Measurements from ENCODE around the gene UBE2L3. TPM values are rescaled to one million over a fixed set of nuclear protein-coding genes. Genes with fewer than 3 reads are reported as not detected.
A peak's percentile ranks its signal among the peaks of the same experiment; 100 is the strongest.

UBE2L3 gene
- total and polyA plus RNA-seq, 2 of the 13 experiments (the other 11 are each of a cell fraction or from before 2014, with no cell fraction given): 30.2 to 58.1 TPM

GRCh38 chr22:21624120-21624879, 56.8 kb downstream of the UBE2L3 start (continued):
- TF ChIP-seq KAT8 (CRISPR knock-in tag; IDR thresholded peaks at IDR 0.05) (0 out of 2 replicates have a peak, but pooled peaks have one; percentile 11), ZBTB20 (CRISPR knock-in tag; IDR thresholded peaks at IDR 0.05; ENCODE audit: borderline replicate concordance, low read depth) (0 out of 2 replicates have a peak, but pooled peaks have one; percentile 25), POLR2G (IDR thresholded peaks at IDR 0.05; ENCODE audit: low read depth, low read length) (peak; percentile 49; the same call in 1 of the 2 replicates), RBM22 (optimal IDR thresholded peaks at IDR 0.05; ENCODE audit: low read length) (peak; percentile 29)

DNA sequence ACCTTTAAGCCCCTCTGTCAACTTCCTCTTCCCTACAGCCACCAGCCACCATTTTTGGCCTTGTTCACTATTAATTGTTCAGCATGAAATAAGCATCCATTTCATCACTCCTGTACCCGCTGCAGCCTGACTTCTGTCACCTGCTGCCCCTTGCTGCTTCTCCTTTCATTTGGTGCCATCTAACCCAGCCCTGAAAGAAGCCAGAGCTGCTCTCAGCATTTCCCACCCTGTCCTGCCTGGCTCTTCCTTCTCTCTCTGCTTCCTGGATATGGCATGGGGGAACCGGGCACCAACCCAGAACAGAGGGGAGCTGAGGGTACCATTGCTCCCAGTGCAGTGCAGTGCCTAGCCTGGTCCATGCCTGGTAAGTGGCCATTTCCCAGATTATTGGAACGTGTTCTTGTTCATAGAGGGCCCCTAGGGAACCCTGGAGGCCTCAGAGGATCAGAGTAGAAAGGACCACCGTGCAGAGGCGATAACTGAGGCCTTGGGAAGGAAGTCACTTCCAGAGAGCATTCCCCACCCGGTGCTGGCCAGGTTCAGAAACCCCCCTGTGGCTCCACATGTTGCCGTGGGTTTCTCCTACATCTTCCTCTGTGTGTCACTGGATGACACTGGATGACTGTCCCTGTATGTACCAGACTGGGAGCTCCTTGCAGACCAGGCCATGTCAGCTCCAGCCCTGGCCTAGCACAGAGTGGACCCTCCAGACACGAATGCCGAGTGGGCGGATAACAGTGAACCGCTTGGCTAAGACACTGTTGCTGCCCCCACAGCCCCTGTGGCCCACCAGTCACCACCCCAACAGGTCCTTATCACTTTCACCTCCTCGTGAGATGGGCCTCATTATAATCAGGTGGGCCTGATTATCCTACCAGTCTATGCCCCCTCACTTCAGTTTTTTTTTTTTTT, 57.6 kb downstream of the UBE2L3 start:
- TF ChIP-seq ELF4 (CRISPR knock-in tag; IDR thresholded peaks at IDR 0.05; ENCODE audit: borderline replicate concordance): no peak
- peak in 1 of 2 experiments; percentile 8; a peak in 1 of 4 replicates for TF ChIP-seq MAFK (conservative IDR thresholded peaks at IDR 0.05 in 1 of 2, IDR thresholded peaks at IDR 0.05 in 1 of 2; ENCODE audit: low read length in 2 of 2)
- peak; percentile 79 for TF ChIP-seq AGO2 (optimal IDR thresholded peaks at IDR 0.05; ENCODE audit: low read depth, low read length)
- TF ChIP-seq POLR2A (IDR thresholded peaks at IDR 0.05; ENCODE audit: insufficient read depth in 1 of 2, low read depth in 2 of 2, low read length in 2 of 2): peak; percentile 18 to 54; a peak in 1 of 4 replicates
- peak; percentile 89 for TF ChIP-seq RBM22 (optimal IDR thresholded peaks at IDR 0.05; ENCODE audit: low read length)
- DNase-seq (ENCODE audit: low spot score): no peak
- Histone ChIP-seq H3K79me2 (ENCODE audit: insufficient read depth, low read length) (peaks cover 23% of the 10 kb centered on the region), H3K36me3 (replicated peaks in 1 of 2; ENCODE audit: control insufficient read depth in 1 of 2, insufficient read depth in 2 of 2, low read length in 2 of 2) (peaks cover 2 to 49% of the 10 kb centered on the region in 2 experiments; a peak in 4 of 5 replicates), H3K4me3 (replicated peaks in 1 of 3; ENCODE audit: insufficient read depth in 1 of 3, low read depth in 2 of 3, low read length in 3 of 3) (no peak overlapping the region), H3K9me3 (ENCODE audit: low read length) (no peaks in the 10 kb centered on the region), H3K9ac (ENCODE audit: insufficient read depth, low read depth, low read length) (no peak overlapping the region), H4K20me1 (ENCODE audit: insufficient read depth, low read length) (peaks cover 19% of the 10 kb centered on the region), H3K27me3 (ENCODE audit: control insufficient read depth in 1 of 2, insufficient read depth in 2 of 2, low read length in 2 of 2) (no peaks in the 10 kb centered on the region), H3K4me1 (ENCODE audit: insufficient read depth, low read length) (peaks cover 16% of the 10 kb centered on the region), H3K27ac (ENCODE audit: extremely low read length, insufficient read depth, low read length) (no peak overlapping the region), H3K4me2 (ENCODE audit: low read depth, low read length) (no peak overlapping the region), H2AFZ (ENCODE audit: low read length) (no peak overlapping the region)
- intact Hi-C loops (cut with micrococcal nuclease; ENCODE audit: unreplicated experiment): loop anchor here (2.0 kb wide), 1 partner anchor 18 kb away; the partner anchor contains the start of gene SDF2L1
- ChIA-PET POLR2A (interaction anchor here (1.0 to 2.3 kb wide), 2 partner anchors 17 to 18 kb away, joined by 3 to 12 read pairs; partner anchors contain the start of gene SDF2L1), CTCF (ENCODE audit: low intra/inter-chr PET ratio, low total read pairs) (interaction anchor here (2.4 kb wide), 1 partner anchor 17 kb away, joined by 11 read pairs; the partner anchor contains the start of gene SDF2L1)
- FAIRE-seq: no peak
- in situ Hi-C loops (cut with HindIII; ENCODE audit: extremely low pct_ligation_motif_present, low pct_unique_long_range_greater_than_20kb): no loop called here
- no TSS peak for BruUV-seq (replicated peaks)
- ATAC-seq: no peak
- 92% methylated on average over 6 of the region's 12 CpGs for WGBS (ENCODE audit: low lambda C conversion rate)
